ENCODE measurements around the gene DNAJC5. TPM values are rescaled to one million over a fixed set of nuclear protein-coding genes. Genes with fewer than 3 reads are reported as not detected.

Gene DNAJC5
- total and polyA plus RNA-seq, 9 of the 15 experiments (the other 6 are each of a cell fraction or from before 2014, with no cell fraction given): 0.95 to 42.8 (median 23.4) TPM

- TF ChIP-seq CHD7 (IDR thresholded peaks at IDR 0.05; ENCODE audit: low read depth, low read length) (no peak), ZNF518B (CRISPR knock-in tag; IDR thresholded peaks at IDR 0.05) (no peak), MAFG (tag; conservative IDR thresholded peaks at IDR 0.05) (no peak), CBX3 (IDR thresholded peaks at IDR 0.05; ENCODE audit: borderline replicate concordance in 1 of 2, low read length in 2 of 2) (no peak), ZNF324 (CRISPR knock-in tag; IDR thresholded peaks at IDR 0.05) (no peak), MTA1 (IDR thresholded peaks at IDR 0.05; ENCODE audit: borderline replicate concordance) (no peak), ZKSCAN8 (CRISPR knock-in tag; IDR thresholded peaks at IDR 0.05) (no peak), NR3C1 (CRISPR knock-in tag; IDR thresholded peaks at IDR 0.05) (no peak), CHCHD3 (CRISPR knock-in tag; IDR thresholded peaks at IDR 0.05) (no peak), ELF4 (CRISPR knock-in tag; IDR thresholded peaks at IDR 0.05) (no peak), SP1 (CRISPR knock-in tag; IDR thresholded peaks at IDR 0.05) (no peak), BRCA1 (IDR thresholded peaks at IDR 0.05) (no peak), BRCA1 (CRISPR knock-in tag; IDR thresholded peaks at IDR 0.05) (no peak), MEF2A (IDR thresholded peaks at IDR 0.05; ENCODE audit: control insufficient read depth, low read depth, low read length) (peak; percentile 88; the same call in 1 of the 2 replicates), CC2D1A (IDR thresholded peaks at IDR 0.05) (0 out of 2 replicates have a peak, but pooled peaks have one; percentile 22)
Observed at GRCh38 chr20:63846128-63846771, 48.7 kb upstream of the DNAJC5 start (continued).
